Hematopoietic multipotent progenitor cell (in vitro differentiated cells): ENCODE data around the gene DOC2B. TPM values are rescaled to one million over a fixed set of nuclear protein-coding genes. Genes with fewer than 3 reads are reported as not detected.
"Not testable (repeated sequence)": the region's sequence is repeated elsewhere in the genome, so short reads cannot be mapped to it uniquely, and the experiment has no call there.

Experiments
- DNase-seq, 3 donors: peaks; one replicate each; pipeline ENCODE4 v3.0.0-alpha.2; 2011 to 2015; ENCODE audit warnings: low read depth in 2 of 3, low spot score in 2 of 3
- total RNA-seq: library from RNA; depleted of rRNA; stranded (reverse); fragments of >200 nt; gene quantifications from one replicate; pipeline ENCODE4 v1.2.3, GENCODE V29; 2012

The DOC2B gene
- total RNA-seq, 1 donor: 1.1 TPM

DNA sequence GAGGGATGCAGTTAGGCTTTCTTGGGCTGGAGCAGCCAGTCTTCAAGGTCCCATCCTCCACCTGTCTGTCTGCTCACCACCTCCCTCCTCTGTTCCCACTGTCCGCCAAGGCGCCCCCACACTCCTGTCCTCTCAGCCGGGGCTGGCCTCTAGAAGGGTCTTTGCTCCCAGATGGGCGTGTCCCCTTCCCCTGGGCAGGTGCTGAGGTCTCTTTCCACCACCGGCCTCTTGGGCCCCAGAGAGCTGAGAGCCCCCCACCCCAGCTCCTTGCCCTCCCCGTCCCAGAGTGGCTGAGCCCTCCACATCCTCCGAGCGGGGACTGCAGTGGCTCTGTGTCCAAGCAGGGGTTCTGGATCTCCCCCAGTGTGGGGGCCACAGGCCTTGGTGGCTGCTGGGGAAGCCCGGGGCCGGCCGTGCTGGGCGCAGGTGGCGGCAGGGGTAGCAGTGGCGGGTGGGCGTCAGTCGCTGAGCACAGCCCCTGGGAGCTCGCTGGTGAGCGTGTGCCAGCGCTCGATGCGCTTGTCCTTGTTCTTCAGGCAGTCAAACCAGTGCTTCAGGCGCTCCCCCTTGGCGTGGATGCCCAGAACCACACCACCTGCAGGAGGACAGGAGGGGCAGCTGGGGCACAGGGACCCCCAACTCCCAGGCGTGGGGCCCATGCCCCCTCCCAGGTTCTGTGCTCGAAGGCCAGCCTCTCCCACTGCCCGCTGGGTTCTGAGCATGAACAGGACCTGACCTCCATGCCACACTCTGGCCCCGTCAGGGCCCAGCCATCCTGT is 34.3 kb downstream of the DOC2B start:
- no peak for DNase-seq

DNA sequence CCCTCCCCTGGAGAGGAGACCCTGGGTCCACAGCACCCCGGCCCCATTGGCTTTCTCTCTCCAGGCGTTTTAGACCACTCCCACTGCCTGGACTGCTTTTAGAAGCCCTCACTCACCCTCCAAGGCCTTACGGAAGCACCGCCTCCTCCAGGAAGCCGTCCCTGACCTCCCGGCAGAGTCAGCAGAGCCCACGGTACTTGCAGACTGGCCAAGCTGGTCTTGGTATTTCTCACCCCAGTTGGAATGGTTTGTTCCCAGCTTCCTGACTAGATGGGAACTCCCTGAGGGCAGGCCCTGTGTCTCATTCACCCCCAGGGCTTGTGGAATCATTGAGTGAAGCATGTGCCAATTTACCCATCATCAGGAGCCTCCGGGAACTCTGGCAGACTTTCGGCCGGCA is 34.9 kb downstream of the DOC2B start:
- DNase-seq: no peak

DNA sequence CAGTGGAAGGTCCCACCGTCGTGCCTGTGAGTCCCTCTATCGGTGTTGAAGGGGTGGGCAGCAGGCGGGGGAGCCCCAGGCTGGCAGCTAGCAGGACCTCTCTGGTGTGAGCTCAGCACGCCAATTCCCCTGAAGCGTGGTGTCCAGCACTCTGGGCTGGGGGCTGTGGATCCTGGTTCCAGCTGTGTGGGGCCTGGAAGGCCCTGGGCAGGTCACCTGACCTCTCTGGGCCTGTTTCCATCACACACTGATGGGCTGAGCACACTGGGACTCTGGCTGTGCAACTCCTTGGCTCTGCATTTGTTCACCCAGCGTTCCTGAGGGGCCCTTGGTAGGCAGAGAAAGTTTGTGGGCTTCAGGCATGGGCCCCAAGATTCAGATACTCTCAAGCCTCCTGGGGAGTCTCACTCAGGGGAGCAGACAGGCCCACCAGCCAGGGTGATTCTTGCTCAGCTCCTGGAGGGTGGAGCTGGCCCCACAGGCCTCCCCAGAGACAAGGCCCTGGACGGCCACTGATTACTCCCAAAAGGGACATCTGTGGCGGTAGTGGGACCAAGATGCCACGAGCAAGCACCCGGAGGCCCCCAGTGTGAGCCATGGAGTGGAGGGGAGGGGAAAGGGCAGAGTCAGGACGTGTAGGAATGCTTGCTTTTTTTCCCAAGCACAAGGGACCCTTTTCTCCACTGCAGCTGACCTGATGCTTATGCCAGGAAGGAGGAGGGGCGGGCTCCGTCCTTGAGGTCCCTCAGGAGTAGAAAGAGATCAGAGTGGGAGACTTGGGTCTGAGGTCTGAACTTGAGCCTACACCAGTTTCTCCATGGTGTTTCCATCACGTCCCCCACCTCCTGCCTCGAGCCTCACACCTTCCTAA is 35.5 kb downstream of the DOC2B start:
- no peak for DNase-seq

DNA sequence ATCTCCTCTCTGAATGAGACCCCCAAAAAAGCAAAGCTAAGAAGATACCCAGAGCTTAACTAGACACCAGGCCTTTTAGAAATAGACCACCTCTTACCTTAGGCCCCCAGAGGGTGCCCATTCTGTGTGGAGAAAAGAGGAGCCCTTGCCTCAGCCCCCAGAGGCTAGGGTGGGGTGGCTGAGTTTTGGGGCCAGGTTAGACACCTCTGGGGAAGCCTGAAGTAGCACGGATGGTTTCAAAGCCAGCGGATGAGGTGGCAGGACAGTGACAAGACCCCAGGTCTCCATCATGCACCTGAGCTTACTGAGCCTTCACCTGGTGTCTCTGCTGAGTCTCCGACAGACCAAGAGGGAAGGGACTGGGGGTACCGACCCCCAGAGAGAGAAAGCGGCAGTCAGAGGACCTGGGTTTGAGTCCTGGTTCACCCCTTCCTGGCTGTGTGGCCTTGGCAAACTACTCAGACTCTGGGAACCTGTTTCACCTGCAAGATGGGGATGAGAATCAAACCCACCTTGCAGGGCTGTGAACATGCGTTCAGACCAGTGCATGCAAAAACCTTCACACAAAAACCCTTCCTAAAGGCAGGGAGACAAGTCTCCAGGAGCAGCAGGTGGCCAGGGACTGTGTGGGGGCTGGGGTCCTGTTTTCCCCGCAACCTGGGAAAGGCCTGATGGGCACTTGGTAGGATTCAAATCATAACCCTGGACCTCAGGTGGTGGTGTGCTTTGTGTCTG is 36.3 kb downstream of the DOC2B start:
- DNase-seq: no peak

DNA sequence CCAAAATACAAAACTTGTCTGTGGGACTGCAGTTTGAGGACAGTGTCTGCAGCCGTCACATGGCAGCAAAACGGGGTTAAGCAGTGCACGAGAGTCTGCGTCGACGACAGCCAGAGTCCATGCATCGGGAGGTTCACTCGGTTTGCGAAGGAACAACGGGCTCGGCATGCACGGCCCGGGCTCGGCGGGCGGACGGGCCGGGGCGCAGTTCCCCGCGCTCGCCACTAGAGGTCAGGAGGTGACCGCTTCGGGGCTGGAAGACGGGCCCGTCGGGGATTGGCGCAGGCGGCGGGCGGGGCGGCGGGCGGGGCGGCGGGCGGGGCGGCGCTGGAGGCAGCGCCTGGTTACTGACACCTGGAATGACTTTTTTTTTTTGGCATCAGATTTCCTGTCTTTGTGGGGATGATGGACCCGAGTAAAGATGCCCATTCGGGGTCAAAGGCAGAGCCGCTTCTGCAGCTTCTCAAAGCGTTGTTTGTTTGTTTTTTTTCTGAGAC is 37.6 kb downstream of the DOC2B start:
- peak; percentile 69 to 71 (median 70) for DNase-seq

DNA sequence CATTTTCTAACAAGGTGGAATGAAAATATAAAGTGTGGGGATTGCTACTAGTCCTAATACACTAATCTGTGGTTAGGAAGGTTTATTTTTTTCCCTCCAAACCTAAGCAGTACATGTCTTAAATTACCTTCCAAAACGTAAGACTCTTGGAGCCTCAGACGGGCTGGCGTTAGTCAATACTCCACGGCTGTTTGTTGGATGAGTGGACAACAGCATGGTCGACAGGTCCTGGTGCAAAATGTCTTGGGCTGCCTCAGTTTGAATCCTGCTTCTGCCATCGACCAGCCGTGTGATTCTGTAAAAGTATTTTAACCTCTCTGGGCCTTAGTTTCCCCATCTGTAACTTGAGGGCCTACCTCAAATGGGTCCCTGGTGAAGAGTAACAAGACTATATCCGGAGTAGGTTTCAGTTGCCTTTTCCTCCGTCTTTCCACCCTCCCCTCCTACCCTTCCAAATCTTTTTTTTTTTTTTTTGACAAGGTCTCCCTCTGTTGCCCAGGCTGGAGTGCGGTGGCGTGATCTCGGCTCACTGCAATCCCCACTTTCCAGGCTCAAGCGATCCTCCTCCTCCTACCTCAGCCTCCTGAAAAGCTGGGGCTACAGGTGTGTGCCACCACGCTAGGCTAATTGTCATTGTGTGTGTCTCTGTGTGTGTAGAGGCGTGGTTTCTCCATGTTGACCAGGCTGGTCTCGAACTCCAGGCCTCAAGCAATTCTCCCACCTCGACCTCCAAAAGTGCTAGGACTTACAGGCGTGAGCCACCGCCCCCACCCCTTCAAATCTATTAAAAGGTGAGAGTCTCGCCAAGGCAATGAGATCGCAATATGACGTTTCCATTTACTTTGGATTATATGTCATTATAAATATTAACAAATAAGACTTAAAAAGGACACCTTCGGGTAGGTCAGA is 38.3 kb downstream of the DOC2B start:
- no peak for DNase-seq

DNA sequence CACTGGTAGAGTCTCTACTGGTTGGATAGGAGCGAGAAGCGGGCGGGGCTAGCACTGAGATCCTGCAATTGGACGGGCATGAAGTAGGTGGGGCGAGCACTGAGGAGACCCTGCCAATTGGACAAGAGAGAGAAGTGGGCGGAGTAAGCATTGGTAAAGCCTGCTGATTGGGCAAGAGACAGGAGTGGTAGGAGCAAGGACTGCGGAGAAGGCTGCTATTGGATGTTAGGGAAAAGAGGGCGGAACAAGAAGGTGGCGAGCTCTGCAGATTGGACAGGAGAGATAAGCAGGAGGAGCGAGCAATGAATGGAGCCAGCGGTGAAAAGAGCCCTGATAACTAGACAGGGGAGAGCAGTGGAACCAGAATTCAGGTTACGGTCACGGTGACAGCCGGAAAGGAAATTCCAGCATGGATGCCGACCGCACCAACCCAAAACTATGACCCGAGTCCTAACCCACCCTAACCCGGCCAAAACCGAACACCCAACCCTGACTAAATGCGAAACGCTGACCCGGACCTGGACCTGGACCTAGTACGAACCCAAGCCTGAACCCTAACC is 39.3 kb downstream of the DOC2B start:
- DNase-seq: peak in 2 of 3 donors; percentile 52 to 65

DNA sequence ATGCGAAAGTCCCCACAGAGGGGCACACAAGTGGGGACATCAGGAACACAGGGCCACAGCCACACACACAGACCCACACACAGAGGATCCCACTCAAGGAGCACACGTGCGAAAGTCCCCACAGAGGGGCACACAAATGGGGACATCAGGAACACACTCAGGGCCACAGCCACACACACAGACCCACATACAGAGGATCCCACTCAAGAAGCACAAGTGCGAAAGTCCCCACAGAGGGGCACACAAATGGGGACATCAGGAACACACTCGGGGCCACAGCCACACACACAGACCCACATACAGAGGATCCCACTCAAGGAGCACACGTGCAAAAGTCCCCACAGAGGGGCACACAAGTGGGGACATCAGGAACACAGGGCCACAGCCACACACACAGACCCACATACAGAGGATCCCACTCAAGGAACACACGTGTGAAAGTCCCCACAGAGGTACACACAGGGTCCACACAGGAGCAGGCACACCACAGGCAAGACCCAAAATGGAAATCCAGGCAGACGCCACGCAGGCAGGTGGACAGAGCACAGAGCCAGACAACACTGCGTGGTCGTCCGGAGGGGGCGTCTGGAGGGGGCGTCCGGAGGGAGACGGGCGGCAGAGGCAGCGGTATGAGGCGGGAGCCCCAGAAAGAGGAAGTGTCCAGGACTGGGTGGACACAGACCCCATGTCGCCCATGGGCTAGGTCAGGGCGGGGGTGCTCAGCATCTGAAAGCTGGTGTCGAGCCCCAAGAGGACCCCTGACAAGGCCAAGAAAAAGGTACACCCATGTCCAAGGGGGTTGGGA is 41.8 kb downstream of the DOC2B start:
- not testable (repeated sequence) for DNase-seq

DNA sequence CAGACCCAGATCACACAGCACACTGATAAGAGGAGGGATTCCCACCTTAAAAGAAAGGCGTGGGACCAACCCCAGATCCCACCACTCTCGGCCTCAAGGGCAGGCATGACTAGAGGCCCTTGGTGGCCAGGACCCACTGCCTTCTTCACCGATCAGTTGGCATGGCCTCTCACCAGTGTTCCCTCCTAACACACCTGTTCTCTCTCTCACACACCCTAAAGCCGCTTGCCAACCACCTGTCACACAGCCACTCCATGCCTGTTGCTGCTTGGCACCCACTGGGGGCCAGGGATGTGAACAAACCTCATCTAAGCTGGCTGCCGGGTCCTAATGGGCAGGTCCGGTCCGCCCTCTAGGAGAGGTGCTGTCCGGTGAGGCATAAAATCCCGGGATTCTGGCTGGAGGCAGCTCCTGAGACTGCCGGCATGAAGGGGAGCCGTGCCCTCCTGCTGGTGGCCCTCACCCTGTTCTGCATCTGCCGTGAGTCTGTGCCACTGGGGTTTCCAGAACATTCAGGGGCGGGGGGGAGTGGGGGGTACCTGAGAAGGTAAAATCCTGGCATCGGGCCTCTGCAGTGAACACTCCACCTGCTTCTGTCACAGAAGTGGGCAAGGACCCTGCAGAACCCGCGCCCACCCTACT is 44.2 kb downstream of the DOC2B start, which contains the start of gene SCGB1C2:
SCGB1C2 (plus strand) TSS at position 404 of the 642 bp plus-strand sequence; CDS start at position 426, 22 bp downstream.
- not testable (repeated sequence) for DNase-seq

DNA sequence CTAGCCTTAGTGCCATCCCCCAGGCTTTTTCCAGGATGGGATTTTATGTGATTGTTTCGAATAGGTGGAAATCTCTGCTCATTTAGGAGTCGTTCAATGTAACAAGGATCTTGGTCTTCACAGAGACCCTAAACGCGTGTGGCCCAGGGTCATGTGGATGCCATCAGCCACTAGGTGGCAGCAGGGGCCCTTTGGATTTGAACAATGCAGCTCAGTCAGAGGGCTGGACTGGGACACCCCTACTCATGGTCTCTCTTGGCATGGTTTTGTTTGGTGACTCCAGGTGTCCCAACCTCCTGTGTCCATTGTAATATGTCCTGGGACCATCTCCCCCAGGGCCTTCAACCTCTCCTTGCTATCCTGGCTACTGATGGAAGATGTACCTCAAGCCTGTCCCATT is 44.9 kb downstream of the DOC2B start:
- not testable (repeated sequence) for DNase-seq

DNA sequence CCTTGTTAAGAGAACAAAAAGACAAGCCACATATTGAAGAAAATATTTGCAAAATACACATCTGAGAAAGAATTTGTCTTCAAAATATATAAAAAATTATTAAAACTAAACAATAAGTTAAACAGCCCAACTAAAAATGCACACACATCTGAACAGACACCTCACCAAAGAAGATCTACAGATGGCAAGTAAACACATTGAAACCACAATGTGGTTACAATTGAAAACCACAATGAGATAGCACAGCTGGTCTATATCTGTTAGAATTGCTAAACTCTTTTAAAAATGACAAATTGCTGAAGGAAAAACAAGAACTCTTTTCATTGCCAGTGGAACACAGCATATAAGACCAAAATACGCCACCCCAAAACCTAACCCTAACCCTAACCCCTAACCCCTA is 45.6 kb downstream of the DOC2B start:
- not testable (repeated sequence) for DNase-seq

DNA sequence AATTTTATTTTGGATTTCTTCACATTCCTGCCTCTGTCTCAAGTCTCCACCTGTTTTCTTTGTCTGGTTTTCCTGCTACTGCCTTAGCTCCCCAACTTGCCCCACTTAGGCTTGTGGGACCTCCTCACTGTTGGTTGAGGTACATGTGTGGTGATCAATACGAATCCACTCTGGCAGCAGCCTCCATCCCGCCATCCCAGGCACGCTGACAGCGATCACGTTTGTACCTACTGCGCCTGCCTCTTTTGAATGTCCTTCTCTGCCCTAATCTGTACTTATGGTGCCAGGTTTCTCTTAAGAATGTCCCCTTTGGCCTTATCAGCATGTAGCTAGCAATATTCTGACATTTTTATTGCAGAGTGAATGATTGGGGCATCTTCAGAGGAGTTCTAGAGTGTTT is 46.4 kb downstream of the DOC2B start:
- DNase-seq: not testable (repeated sequence)

DNA sequence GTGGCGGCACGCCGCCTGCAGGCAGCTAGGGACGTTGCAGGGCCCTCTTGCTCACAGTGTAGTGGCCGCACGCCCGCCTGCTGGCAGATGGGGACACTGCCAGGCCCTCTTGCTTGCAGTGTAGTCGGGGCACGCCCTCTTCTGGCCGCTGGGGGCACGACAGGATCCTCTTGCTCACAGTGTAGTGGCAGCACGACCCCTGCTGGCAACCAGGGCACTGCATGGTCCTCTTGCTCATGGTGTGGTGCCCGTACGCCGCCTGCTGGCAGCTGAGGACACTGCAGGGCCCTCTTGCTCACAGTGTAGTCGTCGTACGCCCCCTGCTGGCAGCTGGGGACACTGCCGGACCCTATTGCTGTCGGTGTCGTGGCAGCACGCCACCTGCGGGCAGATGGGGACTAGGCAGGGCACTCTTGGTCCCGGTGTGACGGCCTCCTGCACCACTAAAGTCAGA is 47.1 kb downstream of the DOC2B start:
- DNase-seq: not testable (repeated sequence)

DNA sequence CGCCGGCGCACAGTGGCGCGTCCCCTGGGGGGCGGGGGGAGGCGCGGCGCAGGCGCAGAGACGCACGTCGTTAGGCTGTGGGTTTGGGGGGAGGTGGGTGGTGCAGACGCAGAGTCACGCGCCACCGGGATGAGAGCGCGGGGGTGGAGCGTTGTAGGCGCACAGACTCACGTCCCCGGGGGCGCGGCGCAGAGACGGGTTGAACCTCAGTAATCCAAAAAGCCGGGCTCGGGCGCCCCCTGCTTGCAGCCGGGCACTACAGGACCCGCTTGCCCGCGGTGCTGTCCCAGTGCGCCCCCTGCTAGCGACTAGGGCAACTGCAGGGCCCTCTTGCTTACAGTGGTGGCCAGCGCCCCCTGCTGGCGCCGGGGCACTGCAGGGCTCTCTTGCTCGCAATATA is 47.5 kb downstream of the DOC2B start:
- not testable (repeated sequence) for DNase-seq

DNA sequence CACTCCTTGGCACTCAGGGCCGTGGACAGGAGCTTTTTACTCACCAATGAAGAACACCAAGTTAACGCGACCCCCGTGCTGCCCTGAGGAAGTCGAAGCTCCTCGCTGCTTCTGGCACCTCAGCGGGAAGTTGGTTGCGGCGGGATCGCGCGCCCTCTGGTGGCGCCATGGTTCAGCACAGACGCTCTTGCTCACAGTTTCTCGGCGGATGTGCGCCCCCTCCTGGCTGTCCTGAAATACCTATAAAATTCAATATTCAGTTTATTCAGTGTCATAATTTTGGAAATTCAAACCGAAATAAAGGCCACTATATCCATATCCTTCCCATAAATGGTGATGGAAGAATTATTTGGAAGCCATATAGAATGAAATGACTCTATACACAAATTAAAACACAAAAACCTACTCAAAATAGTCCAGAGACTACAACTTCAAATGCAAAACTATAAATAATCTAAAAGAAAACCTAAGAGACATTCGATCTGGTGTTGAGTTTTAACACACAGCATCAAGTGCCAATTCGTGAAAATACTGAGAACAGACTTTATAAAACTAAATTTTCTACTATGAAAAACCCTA is 63.0 kb downstream of the DOC2B start:
- peak in 2 of 3 donors; percentile 22 to 37 for DNase-seq

DNA sequence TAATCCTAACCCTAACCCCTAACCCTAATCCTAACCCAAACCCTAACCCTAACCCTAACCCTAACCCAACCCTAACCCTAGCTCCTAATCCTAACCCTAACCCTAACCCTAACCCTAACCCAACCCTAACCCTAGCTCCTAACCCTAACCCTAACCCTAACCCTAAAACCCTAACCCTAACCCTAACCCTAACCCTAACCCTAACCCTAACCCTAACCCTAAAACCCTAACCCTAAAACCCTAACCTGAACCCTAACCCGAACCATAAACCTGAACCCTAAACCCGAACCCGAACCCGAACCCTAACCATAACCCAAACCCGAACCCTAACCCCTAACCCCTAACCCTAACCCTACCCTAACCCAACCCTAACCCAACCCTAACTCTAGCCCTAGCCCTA is 68.3 kb downstream of the DOC2B start:
- DNase-seq: peak in 1 of 3 donors; percentile 11
